ENCODE results near the gene EXOC4.
"Not testable (repeated sequence)": the region's sequence is repeated elsewhere in the genome, so short reads cannot be mapped to it uniquely, and the experiment has no call there.

The EXOC4 gene

GRCh38 chr7:133586253-133586652, 333.4 kb downstream of the EXOC4 start:
- DNase-seq: no peak

DNA sequence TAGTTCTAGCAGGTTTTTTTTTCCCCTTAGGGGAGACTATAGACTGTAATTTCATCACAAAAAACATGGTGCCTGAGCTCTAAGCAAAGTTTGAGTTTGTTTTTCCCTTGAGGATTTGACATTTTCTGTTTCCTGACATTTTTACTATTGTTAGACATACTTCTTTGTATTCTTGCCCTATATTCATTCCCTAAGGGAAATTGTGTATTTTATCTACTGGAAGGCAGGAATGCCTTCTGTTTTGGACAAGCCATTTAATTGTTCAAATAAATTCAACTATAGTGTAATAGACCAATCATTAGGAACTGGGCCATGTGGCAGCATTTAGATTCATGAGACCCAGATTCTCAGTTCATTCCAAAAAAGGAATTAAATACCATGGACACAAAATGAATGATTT, 335.0 kb downstream of the EXOC4 start:
- DNase-seq: no peak

DNA sequence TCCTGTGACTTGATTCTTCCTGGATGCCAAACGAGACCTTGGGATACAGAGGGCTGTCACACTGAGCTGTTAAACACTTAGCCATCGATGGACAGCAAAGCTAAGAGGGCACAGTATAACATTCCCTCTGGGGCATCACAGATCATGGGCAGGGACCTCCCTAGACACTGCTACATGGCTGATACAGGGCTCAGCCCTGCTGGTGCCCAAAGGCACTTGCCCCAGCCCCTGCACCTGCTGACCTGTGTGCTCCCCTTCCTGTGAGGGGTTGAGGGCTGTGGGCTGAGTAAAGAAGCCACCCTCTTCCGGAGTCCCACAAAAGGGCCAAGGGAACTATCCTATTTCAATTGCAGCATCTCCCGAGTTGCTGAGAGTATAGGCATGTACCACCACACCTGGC, 337.9 kb downstream of the EXOC4 start:
- no peak for DNase-seq

DNA sequence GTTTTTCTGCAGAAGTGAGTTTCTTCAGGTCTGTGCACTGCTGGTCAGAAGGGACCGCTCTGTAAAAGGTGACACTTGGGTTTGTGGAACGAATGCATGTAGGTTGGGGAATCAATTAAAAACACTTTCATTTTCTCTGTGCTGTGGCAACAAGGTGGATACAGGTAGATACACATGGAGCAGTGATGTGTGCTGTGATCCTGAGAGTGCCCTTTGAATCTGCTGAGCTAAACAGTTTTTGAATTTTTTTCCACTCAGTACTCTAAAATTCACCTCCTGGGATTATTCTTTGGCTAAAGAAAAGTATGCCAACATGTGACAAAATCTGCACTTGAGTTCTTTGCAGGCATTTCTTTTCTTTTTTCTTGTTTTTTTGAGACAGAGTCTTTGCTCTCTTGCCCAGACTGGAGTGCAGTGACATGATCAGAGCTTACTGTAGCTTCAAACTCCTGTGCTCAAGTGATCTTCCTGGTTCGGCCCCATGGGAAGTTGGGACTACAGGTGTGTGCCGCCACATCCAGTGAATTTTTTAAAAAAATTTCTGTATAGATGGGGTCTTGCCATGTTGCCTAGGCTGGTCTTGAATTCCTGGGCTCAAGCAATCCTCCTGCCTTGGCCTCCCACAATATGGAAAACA, 338.9 kb downstream of the EXOC4 start:
- no peak for DNase-seq

- DNase-seq: no peak
Observed at GRCh38 chr7:133593561-133593960, 340.7 kb downstream of the EXOC4 start.

GRCh38 chr7:133601617-133602016, 348.7 kb downstream of the EXOC4 start:
- no peak for DNase-seq

- peak; percentile 64 for DNase-seq
Observed at GRCh38 chr7:133602291-133602690, 349.4 kb downstream of the EXOC4 start.

- no peak for DNase-seq
Observed at GRCh38 chr7:133606991-133607390, 354.1 kb downstream of the EXOC4 start.

DNA sequence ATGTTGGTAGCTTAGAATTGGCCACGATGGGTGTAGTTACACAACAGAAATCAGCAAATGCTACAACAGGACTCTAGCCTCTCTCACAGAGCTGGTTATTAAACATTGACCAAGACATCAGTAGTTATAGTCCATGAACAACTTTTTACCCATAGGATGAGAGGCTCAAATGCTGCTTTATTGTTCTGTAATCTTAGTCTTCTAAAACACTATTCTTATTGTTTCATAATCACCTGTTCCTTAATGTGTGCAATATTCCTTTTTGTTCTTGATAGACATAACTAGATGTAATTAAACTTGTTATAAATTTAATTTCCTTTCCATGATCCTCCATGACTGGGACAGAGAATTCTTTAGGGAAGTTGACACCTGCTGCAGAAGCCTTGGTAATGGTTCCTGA, 356.9 kb downstream of the EXOC4 start:
- DNase-seq: no peak

- no peak for DNase-seq
Observed at GRCh38 chr7:133611955-133612354, 359.1 kb downstream of the EXOC4 start.

DNA sequence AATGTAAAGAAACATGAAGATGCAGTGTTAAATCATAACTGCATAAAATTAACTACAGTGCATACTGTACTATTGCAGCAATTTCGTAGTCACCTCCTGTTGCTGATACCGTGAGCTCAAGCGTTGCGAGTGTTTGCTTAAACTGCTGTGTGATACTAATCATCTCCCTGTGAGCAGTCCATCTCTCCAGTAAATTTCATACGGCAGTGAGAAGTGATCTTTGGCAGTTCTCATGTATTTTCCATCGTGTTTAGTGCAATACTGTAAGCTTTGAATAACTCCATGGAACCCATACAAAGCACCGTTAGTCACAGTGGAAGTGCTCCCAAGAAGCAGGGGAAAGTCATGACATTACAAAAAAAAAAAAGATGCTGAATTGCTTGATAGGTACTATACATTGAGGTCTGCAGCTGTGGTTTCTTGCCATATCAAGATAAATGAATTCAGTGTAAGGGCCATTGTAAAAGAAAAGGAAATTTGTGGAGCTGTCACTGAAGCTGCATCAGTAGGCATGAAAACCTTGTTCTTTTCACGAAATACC, 360.4 kb downstream of the EXOC4 start:
- no peak for DNase-seq

GRCh38 chr7:133614251-133614650, 361.4 kb downstream of the EXOC4 start:
- no peak for DNase-seq

DNA sequence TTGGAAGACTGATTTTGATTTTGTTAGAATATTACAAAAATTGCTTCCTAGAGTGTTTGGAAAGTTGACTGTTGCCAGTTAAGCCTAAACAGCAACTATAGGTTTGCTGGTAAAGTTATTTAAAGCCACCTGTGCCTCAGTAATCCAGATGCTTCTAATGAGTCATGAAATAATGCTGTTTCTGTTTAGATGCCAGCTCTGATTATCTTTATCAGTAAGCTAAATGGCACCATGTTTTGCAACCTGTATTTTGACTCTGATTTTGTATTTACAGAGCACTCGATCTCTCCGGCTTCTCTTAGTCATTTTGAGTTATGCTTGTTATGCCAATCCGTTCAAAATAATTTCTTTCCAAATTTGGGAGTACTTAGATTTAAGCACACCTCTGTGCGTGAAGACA, 366.1 kb downstream of the EXOC4 start:
- no peak for DNase-seq

GRCh38 chr7:133619491-133619890, 366.6 kb downstream of the EXOC4 start:
- no peak for DNase-seq

GRCh38 chr7:133623721-133624120, 370.8 kb downstream of the EXOC4 start:
- DNase-seq: no peak

GRCh38 chr7:133625046-133625445, 372.2 kb downstream of the EXOC4 start:
- no peak for DNase-seq

GRCh38 chr7:133629701-133630100, 376.8 kb downstream of the EXOC4 start:
- peak; percentile 73 for DNase-seq

GRCh38 chr7:133633055-133633454, 380.2 kb downstream of the EXOC4 start:
- DNase-seq: peak; percentile 43

- DNase-seq: no peak
Observed at GRCh38 chr7:133635541-133635940, 382.7 kb downstream of the EXOC4 start.

DNA sequence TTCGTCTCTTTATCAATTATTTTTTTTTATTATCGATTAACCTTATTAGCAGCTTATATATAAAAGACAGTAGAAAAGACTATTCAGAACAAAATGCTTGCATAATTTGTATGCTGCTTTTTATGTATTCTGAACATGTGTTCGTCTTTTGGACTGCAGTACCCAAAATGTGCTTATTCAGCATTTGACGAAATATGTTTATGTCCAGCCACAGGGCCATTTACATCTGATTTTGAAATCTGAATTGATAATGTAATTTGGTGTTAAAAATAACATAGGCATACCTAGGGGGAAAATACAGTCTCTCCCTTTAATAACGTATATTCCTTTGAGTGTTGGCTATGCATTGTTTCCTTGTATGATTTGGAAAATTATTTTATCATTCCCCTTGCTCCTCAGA, 386.0 kb downstream of the EXOC4 start:
- DNase-seq: no peak

- DNase-seq: no peak
Observed at GRCh38 chr7:133641436-133641835, 388.6 kb downstream of the EXOC4 start.

- no peak for DNase-seq
Observed at GRCh38 chr7:133642907-133643306, 390.0 kb downstream of the EXOC4 start.

DNA sequence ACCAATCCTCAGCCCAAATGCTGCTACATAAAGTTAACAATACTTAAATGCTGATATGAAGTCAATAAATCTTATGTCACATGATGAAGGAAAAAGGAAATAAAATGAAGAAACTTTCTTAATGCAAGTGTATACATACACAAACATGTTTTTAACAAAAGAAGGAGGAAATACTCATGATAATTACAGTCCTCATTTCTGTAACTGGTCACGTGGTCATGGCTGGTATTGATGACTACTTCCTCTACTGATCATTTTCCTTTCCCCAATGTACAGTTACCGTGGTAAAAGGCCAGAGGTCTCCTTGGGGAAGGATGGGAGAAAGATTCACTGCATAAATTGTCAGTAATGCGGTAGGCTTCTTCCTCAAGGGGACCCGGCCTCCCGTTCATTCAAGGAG, 390.8 kb downstream of the EXOC4 start:
- not testable (repeated sequence) for DNase-seq

DNA sequence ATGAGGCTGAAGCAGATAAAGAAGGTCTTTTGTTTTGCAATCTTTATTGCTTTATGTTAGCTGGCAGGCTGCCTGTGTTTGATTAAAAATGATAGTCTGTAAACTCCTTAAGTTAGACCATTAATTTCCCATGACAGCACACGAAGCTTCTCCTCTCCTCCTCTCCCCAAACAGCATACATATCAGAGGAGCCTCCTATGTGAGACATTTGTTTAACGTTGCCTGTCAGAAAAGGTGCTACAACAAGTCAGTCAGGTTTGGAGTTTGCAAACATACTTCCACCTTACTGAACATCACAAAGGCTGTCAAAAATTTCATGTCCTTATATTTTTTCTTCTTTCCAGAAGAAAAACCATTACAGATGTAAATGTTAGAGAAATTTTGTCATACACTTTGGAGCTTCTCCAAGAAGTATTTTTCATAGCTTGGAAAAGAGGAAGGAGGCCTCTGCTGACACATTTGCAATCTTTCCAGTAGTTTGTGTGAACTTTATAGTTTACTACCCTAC, 393.1 kb downstream of the EXOC4 start:
- DNase-seq: peak; percentile 38
